ENCODE measurements around the gene SUGP2. TPM values are rescaled to one million over a fixed set of nuclear protein-coding genes. Genes with fewer than 3 reads are reported as not detected.

SUGP2 gene
- total RNA-seq, 1 experiment from 2014 or later = 48.9 TPM

DNA sequence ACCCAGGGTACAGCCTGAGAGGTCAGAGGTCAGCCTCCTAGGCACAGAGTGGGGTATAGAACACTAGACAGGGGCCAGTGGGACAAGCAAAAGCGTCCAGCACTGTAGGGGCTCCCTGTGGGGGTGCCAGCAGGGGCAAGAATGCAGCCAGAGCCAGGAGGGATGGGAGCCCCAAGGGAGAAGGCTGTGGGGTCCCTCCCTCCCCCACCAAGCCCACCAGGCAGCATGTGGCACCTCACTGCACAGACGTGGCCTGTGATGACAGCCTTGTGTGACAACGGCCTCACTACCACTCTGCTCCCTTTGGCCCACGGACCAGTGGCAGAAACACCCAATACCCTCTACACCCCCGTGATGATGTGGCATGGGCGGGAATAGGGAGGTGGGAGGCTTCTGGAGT is 10.2 kb upstream of the SUGP2 start:
- no peaks in the 10 kb centered on the region for H3K27me3 ChIP-seq (ENCODE audit: low read length)
- no peaks in the 10 kb centered on the region for H3K4me1 ChIP-seq (ENCODE audit: insufficient read depth, low read length)
- ChIA-PET POLR2A (ENCODE audit: unreplicated experiment) (no interaction called here), CTCF (no interaction called here)
- no TSS peak for BruUV-seq (replicated peaks)
- H3K9me3 ChIP-seq (ENCODE audit: low read length) = no peaks in the 10 kb centered on the region
- no peak overlapping the region for H3K4me2 ChIP-seq (ENCODE audit: low read length)
- no peak overlapping the region for H3K9ac ChIP-seq (ENCODE audit: low read length)
- no peaks in the 10 kb centered on the region for H3K9me2 ChIP-seq (replicated peaks; ENCODE audit: low read length)
- no peaks in the 10 kb centered on the region for H3F3A ChIP-seq (ENCODE audit: low read length, unreplicated experiment)
- H3K36me3 ChIP-seq (ENCODE audit: low read depth, low read length) = peaks cover 35% of the 10 kb centered on the region
- H2AFZ ChIP-seq (ENCODE audit: low read length) = no peak overlapping the region
- no peaks in the 10 kb centered on the region for H4K20me1 ChIP-seq (ENCODE audit: low read length)
- intact Hi-C loops (cut with micrococcal nuclease) = no loop called here
- H3K79me2 ChIP-seq (ENCODE audit: low read length) = peaks cover 42% of the 10 kb centered on the region
- TF ChIP-seq, protein P1, sequence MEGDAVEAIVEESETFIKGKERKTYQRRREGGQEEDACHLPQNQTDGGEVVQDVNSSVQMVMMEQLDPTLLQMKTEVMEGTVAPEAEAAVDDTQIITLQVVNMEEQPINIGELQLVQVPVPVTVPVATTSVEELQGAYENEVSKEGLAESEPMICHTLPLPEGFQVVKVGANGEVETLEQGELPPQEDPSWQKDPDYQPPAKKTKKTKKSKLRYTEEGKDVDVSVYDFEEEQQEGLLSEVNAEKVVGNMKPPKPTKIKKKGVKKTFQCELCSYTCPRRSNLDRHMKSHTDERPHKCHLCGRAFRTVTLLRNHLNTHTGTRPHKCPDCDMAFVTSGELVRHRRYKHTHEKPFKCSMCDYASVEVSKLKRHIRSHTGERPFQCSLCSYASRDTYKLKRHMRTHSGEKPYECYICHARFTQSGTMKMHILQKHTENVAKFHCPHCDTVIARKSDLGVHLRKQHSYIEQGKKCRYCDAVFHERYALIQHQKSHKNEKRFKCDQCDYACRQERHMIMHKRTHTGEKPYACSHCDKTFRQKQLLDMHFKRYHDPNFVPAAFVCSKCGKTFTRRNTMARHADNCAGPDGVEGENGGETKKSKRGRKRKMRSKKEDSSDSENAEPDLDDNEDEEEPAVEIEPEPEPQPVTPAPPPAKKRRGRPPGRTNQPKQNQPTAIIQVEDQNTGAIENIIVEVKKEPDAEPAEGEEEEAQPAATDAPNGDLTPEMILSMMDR (conservative IDR thresholded peaks at IDR 0.05; ENCODE audit: low read depth, low read length) = no peak
- TF ChIP-seq EZH2phosphoT487 (IDR thresholded peaks at IDR 0.05; ENCODE audit: borderline replicate concordance, low read length) (no peak), EZH2 (IDR thresholded peaks at IDR 0.05; ENCODE audit: low read length, unreplicated experiment) (no peak)
- no peak overlapping the region for H3K4me3 ChIP-seq (ENCODE audit: low read length)
- no peak overlapping the region for H3K27ac ChIP-seq (ENCODE audit: low read length)
- DNase-seq (no peak), ATAC-seq (no peak)

DNA sequence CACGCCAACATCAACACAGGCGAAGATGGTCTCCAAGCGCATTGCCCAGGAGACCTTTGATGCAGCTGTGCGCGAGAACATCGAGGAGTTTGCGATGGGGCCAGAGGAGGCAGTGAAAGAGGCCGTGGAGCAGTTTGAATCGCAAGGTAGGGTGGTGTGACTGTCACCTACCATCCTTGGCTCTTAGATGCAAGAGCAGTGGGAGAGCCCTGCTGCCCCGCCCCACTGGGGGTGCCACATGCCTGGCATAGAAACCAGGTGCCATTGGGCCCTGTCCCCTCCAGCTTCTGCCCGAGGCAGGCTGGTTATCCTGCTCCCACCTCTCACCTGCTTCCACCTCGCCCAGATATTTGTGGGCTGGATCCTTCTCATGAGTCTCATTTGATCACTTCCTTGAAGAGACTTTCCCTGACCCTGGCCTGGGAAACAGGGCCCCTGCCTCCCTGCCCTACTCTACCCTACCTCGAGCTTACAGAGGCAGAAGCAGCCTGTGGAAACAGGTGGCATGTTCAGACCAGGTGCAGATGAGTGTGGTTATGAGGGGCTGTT is 9.5 kb upstream of the SUGP2 start:
- intact Hi-C loops (cut with micrococcal nuclease) = no loop called here
- Histone ChIP-seq H2AFZ (ENCODE audit: low read length) (no peak overlapping the region), H3K27ac (ENCODE audit: low read length) (no peak overlapping the region), H3K9ac (ENCODE audit: low read length) (no peak overlapping the region), H3K79me2 (ENCODE audit: low read length) (peaks cover 48% of the 10 kb centered on the region), H3K9me2 (replicated peaks; ENCODE audit: low read length) (no peaks in the 10 kb centered on the region), H3K4me3 (ENCODE audit: low read length) (no peak overlapping the region), H3F3A (ENCODE audit: low read length, unreplicated experiment) (no peaks in the 10 kb centered on the region), H3K27me3 (ENCODE audit: low read length) (no peaks in the 10 kb centered on the region), H3K4me1 (ENCODE audit: insufficient read depth, low read length) (no peaks in the 10 kb centered on the region), H4K20me1 (ENCODE audit: low read length) (no peaks in the 10 kb centered on the region), H3K9me3 (ENCODE audit: low read length) (no peaks in the 10 kb centered on the region), H3K36me3 (ENCODE audit: low read depth, low read length) (peaks cover 35% of the 10 kb centered on the region), H3K4me2 (ENCODE audit: low read length) (no peak overlapping the region)
- ChIA-PET CTCF (no interaction called here), POLR2A (ENCODE audit: unreplicated experiment) (no interaction called here)
- TF ChIP-seq EZH2phosphoT487 (IDR thresholded peaks at IDR 0.05; ENCODE audit: borderline replicate concordance, low read length) (no peak), EZH2 (IDR thresholded peaks at IDR 0.05; ENCODE audit: low read length, unreplicated experiment) (no peak)
- TF ChIP-seq, protein P1 (conservative IDR thresholded peaks at IDR 0.05; ENCODE audit: low read depth, low read length) = no peak
- BruUV-seq (replicated peaks) = no TSS peak
- ATAC-seq (no peak), DNase-seq (no peak)

DNA sequence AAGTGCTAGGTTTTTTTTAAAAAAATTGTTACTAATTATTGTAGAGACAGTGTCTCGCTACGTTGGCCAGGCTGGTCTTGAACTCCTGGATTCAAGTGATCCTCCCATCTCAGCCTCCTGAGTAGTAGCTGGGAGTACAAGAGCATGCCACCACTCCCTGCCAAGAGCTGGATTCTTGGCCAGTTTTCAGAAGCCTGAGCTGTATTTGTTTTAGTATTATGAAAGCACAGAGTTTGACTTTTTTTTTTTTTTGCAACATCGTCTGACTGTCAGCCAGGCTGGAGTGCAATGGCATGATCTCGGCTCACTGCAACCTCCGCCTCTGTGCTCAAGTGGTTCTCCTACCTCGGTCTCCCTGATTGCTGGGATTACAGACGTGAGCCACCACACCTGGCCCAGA is 7.1 kb upstream of the SUGP2 start:
- H2AFZ ChIP-seq (ENCODE audit: low read length) = no peak overlapping the region
- peak; percentile 74 for ATAC-seq
- peak; percentile 63 for DNase-seq
- no peak overlapping the region for H3K4me3 ChIP-seq (ENCODE audit: low read length)
- no peak overlapping the region for H3K9ac ChIP-seq (ENCODE audit: low read length)
- peaks cover 35% of the 10 kb centered on the region for H3K36me3 ChIP-seq (ENCODE audit: low read depth, low read length)
- TF ChIP-seq EZH2phosphoT487 (IDR thresholded peaks at IDR 0.05; ENCODE audit: borderline replicate concordance, low read length) (no peak), EZH2 (IDR thresholded peaks at IDR 0.05; ENCODE audit: low read length, unreplicated experiment) (no peak)
- TF ChIP-seq, protein P1 (conservative IDR thresholded peaks at IDR 0.05; ENCODE audit: low read depth, low read length) = no peak
- H3K79me2 ChIP-seq (ENCODE audit: low read length) = peaks cover 72% of the 10 kb centered on the region
- ChIA-PET POLR2A (ENCODE audit: unreplicated experiment) (no interaction called here), CTCF (interaction anchor here (0.6 kb wide), 1 partner anchor 339 kb away, joined by 3 read pairs; no protein-coding TSS in a partner anchor)
- H3F3A ChIP-seq (ENCODE audit: low read length, unreplicated experiment) = no peaks in the 10 kb centered on the region
- H3K4me2 ChIP-seq (ENCODE audit: low read length) = no peak overlapping the region
- no peaks in the 10 kb centered on the region for H3K9me2 ChIP-seq (replicated peaks; ENCODE audit: low read length)
- BruUV-seq (replicated peaks) = no TSS peak
- H3K27ac ChIP-seq (ENCODE audit: low read length) = no peak overlapping the region
- intact Hi-C loops (cut with micrococcal nuclease) = no loop called here
- no peaks in the 10 kb centered on the region for H3K27me3 ChIP-seq (ENCODE audit: low read length)
- no peaks in the 10 kb centered on the region for H3K9me3 ChIP-seq (ENCODE audit: low read length)
- no peaks in the 10 kb centered on the region for H4K20me1 ChIP-seq (ENCODE audit: low read length)
- H3K4me1 ChIP-seq (ENCODE audit: insufficient read depth, low read length) = peaks cover 5% of the 10 kb centered on the region

Measured in PC-3 (cell line).